GM19023 (cell line): ENCODE data around the gene AKAP6.

Experiments
- ATAC-seq: cut with Tn5 transposase; IDR thresholded peaks from one replicate; pipeline ENCODE4 v1.9.1; 2021; ENCODE audit warnings: mild to moderate bottlenecking, moderate library complexity; ENCODE audit not compliant: unreplicated experiment

AKAP6 gene

GRCh38 chr14:32331206-32331605 is 2.1 kb downstream of the AKAP6 start:
- no peak for ATAC-seq

- no peak for ATAC-seq
Observed at GRCh38 chr14:32332415-32333316, 3.6 kb downstream of the AKAP6 start.

- no peak for ATAC-seq
Observed at GRCh38 chr14:32336702-32337101, 7.6 kb downstream of the AKAP6 start.

- ATAC-seq, result no peak
Observed at GRCh38 chr14:32337759-32338158, 8.7 kb downstream of the AKAP6 start.

GRCh38 chr14:32339188-32339587 is 10.1 kb downstream of the AKAP6 start:
- ATAC-seq, result no peak

GRCh38 chr14:32341947-32342846 is 13.1 kb downstream of the AKAP6 start:
- no peak for ATAC-seq

GRCh38 chr14:32342847-32343194 is 13.7 kb downstream of the AKAP6 start:
- ATAC-seq, result no peak

GRCh38 chr14:32343926-32344430 is 14.9 kb downstream of the AKAP6 start:
- no peak for ATAC-seq

GRCh38 chr14:32345311-32345791 is 16.3 kb downstream of the AKAP6 start:
- ATAC-seq, result no peak

- ATAC-seq, result no peak
Observed at GRCh38 chr14:32349322-32349721, 20.2 kb downstream of the AKAP6 start.

GRCh38 chr14:32350020-32350419 is 20.9 kb downstream of the AKAP6 start:
- ATAC-seq, result peak; percentile 79

GRCh38 chr14:32352631-32353030 is 23.5 kb downstream of the AKAP6 start:
- ATAC-seq, result no peak

- ATAC-seq, result no peak
Observed at GRCh38 chr14:32354716-32355115, 25.6 kb downstream of the AKAP6 start.

- ATAC-seq, result no peak
Observed at GRCh38 chr14:32358781-32359180, 29.7 kb downstream of the AKAP6 start.

- ATAC-seq, result no peak
Observed at GRCh38 chr14:32361674-32362073, 32.6 kb downstream of the AKAP6 start.

GRCh38 chr14:32363761-32364160 is 34.7 kb downstream of the AKAP6 start:
- no peak for ATAC-seq

- ATAC-seq, result no peak
Observed at GRCh38 chr14:32364941-32365340, 35.8 kb downstream of the AKAP6 start.

GRCh38 chr14:32366256-32366879 is 37.3 kb downstream of the AKAP6 start:
- no peak for ATAC-seq

- ATAC-seq, result no peak
Observed at GRCh38 chr14:32366986-32367385, 37.9 kb downstream of the AKAP6 start.

GRCh38 chr14:32367516-32367915 is 38.4 kb downstream of the AKAP6 start:
- no peak for ATAC-seq

- no peak for ATAC-seq
Observed at GRCh38 chr14:32368107-32368506, 39.0 kb downstream of the AKAP6 start.
